Measurements from ENCODE around the gene PGAM1. TPM values are rescaled to one million over a fixed set of nuclear protein-coding genes. Genes with fewer than 3 reads are reported as not detected.

Gene PGAM1
- total and polyA plus RNA-seq, 2 of the 13 experiments (the other 11 are each of a cell fraction or from before 2014, with no cell fraction given) = 354 to 483 TPM

DNA sequence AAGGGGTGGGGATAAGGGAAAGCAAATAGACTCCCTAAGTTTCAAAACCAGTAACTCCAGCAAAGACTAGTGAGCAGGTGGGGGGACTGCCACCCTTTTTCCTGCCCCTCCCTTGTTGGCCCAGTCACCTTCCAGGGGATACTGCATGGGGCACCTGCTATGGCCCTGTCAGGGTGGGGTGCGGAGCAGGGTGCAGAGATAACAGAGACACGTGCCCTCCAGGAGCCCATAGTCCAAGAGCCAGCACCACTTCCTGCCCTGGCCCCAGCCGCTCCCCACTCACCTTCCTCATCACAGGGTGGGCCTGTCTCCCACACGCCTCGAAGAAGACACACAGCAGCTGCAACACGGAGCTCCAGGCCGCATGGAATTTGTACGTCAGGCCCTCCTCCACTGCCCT is 45.5 kb upstream of the PGAM1 start:
- intact Hi-C loops (cut with micrococcal nuclease; ENCODE audit: unreplicated experiment) = no loop called here
- no peak for ATAC-seq
- H3K9me3 ChIP-seq (ENCODE audit: low read length) = no peaks in the 10 kb centered on the region
- H3K27me3 ChIP-seq (ENCODE audit: control insufficient read depth in 1 of 2, insufficient read depth in 2 of 2, low read length in 2 of 2) = no peaks in the 10 kb centered on the region
- CTCF ChIA-PET (ENCODE audit: low intra/inter-chr PET ratio, low total read pairs) = no interaction called here
- H3K4me1 ChIP-seq (ENCODE audit: insufficient read depth, low read length) = no peaks in the 10 kb centered on the region
- FAIRE-seq = no peak
- H2AFZ ChIP-seq (ENCODE audit: low read length) = no peak overlapping the region
- H3K36me3 ChIP-seq (replicated peaks in 1 of 2; ENCODE audit: control insufficient read depth in 1 of 2, insufficient read depth in 2 of 2, low read length in 2 of 2) = peaks cover 24 to 61% of the 10 kb centered on the region in 2 experiments; a peak in 4 of 5 replicates
- POLR2A ChIA-PET = no interaction called here
- H3K9ac ChIP-seq (ENCODE audit: insufficient read depth, low read depth, low read length) = no peak overlapping the region
- no peak overlapping the region for H3K27ac ChIP-seq (ENCODE audit: extremely low read length, insufficient read depth, low read length)
- no TSS peak for BruUV-seq (replicated peaks)
- H4K20me1 ChIP-seq (ENCODE audit: insufficient read depth, low read length) = no peaks in the 10 kb centered on the region
- no peaks in the 10 kb centered on the region for H3K79me2 ChIP-seq (ENCODE audit: insufficient read depth, low read length)
- in situ Hi-C loops (cut with HindIII; ENCODE audit: extremely low pct_ligation_motif_present, low pct_unique_long_range_greater_than_20kb) = no loop called here
- H3K4me2 ChIP-seq (ENCODE audit: low read depth, low read length) = no peak overlapping the region
- TF ChIP-seq, protein P1, sequence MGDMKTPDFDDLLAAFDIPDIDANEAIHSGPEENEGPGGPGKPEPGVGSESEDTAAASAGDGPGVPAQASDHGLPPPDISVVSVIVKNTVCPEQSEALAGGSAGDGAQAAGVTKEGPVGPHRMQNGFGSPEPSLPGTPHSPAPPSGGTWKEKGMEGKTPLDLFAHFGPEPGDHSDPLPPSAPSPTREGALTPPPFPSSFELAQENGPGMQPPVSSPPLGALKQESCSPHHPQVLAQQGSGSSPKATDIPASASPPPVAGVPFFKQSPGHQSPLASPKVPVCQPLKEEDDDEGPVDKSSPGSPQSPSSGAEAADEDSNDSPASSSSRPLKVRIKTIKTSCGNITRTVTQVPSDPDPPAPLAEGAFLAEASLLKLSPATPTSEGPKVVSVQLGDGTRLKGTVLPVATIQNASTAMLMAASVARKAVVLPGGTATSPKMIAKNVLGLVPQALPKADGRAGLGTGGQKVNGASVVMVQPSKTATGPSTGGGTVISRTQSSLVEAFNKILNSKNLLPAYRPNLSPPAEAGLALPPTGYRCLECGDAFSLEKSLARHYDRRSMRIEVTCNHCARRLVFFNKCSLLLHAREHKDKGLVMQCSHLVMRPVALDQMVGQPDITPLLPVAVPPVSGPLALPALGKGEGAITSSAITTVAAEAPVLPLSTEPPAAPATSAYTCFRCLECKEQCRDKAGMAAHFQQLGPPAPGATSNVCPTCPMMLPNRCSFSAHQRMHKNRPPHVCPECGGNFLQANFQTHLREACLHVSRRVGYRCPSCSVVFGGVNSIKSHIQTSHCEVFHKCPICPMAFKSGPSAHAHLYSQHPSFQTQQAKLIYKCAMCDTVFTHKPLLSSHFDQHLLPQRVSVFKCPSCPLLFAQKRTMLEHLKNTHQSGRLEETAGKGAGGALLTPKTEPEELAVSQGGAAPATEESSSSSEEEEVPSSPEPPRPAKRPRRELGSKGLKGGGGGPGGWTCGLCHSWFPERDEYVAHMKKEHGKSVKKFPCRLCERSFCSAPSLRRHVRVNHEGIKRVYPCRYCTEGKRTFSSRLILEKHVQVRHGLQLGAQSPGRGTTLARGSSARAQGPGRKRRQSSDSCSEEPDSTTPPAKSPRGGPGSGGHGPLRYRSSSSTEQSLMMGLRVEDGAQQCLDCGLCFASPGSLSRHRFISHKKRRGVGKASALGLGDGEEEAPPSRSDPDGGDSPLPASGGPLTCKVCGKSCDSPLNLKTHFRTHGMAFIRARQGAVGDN (CRISPR knock-in tag; IDR thresholded peaks at IDR 0.05) = 0 out of 2 replicates have a peak, but pooled peaks have one; percentile 15
- TF ChIP-seq MLLT10 (CRISPR knock-in tag; IDR thresholded peaks at IDR 0.05) = no peak
- H3K4me3 ChIP-seq (replicated peaks in 1 of 3; ENCODE audit: insufficient read depth in 1 of 3, low read depth in 2 of 3, low read length in 3 of 3) = no peak overlapping the region
- no peak for DNase-seq (ENCODE audit: low spot score)
- WGBS (ENCODE audit: low lambda C conversion rate) = 98% methylated on average over 6 of the region's 8 CpGs

DNA sequence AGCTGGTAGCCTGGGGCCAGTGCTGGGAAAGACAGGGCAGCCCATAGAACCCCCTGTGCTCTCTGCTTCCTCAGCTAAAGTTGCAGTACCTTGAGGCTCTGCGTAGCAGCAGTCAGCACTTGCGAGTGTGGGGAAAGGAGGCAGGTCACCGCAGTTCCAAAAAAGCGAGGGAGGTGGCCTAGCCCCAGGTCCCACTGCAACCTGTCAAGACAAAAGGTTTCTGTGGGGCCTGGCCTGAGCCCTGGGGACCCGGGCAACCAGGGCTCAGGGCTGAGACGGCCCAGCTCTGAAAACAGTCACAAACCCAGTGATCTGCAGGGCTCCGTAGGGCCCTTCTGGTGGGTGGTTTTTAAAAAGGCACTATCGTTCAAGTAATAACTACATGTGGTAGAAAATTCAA is 44.4 kb upstream of the PGAM1 start:
- H3K36me3 ChIP-seq (replicated peaks in 1 of 2; ENCODE audit: control insufficient read depth in 1 of 2, insufficient read depth in 2 of 2, low read length in 2 of 2) = peaks cover 26 to 60% of the 10 kb centered on the region in 2 experiments; a peak in 4 of 5 replicates
- POLR2A ChIA-PET = no interaction called here

More for the DNA sequence above, 44.4 kb upstream of the PGAM1 start:
- intact Hi-C loops (cut with micrococcal nuclease; ENCODE audit: unreplicated experiment) (no loop called here), in situ Hi-C loops (cut with HindIII; ENCODE audit: extremely low pct_ligation_motif_present, low pct_unique_long_range_greater_than_20kb) (no loop called here)
- H3K27me3 ChIP-seq (ENCODE audit: control insufficient read depth in 1 of 2, insufficient read depth in 2 of 2, low read length in 2 of 2) = no peaks in the 10 kb centered on the region
- CTCF ChIA-PET (ENCODE audit: low intra/inter-chr PET ratio, low total read pairs) = interaction anchor here (0.6 kb wide), 1 partner anchor 103 kb away, joined by 3 read pairs; no protein-coding TSS in a partner anchor
- H4K20me1 ChIP-seq (ENCODE audit: insufficient read depth, low read length) = no peaks in the 10 kb centered on the region
- no peaks in the 10 kb centered on the region for H3K4me1 ChIP-seq (ENCODE audit: insufficient read depth, low read length)
- no peak for TF ChIP-seq MAFG (CRISPR knock-in tag; IDR thresholded peaks at IDR 0.05)
- TF ChIP-seq, protein P2, sequence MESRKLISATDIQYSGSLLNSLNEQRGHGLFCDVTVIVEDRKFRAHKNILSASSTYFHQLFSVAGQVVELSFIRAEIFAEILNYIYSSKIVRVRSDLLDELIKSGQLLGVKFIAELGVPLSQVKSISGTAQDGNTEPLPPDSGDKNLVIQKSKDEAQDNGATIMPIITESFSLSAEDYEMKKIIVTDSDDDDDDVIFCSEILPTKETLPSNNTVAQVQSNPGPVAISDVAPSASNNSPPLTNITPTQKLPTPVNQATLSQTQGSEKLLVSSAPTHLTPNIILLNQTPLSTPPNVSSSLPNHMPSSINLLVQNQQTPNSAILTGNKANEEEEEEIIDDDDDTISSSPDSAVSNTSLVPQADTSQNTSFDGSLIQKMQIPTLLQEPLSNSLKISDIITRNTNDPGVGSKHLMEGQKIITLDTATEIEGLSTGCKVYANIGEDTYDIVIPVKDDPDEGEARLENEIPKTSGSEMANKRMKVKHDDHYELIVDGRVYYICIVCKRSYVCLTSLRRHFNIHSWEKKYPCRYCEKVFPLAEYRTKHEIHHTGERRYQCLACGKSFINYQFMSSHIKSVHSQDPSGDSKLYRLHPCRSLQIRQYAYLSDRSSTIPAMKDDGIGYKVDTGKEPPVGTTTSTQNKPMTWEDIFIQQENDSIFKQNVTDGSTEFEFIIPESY (CRISPR knock-in tag; IDR thresholded peaks at IDR 0.05) = no peak
- no peak for TF ChIP-seq ZNF543 (CRISPR knock-in tag; IDR thresholded peaks at IDR 0.05)
- no peak for TF ChIP-seq ZNF292 (CRISPR knock-in tag; IDR thresholded peaks at IDR 0.05; ENCODE audit: borderline replicate concordance, low read depth)
- no peak for TF ChIP-seq ZBTB21 (CRISPR knock-in tag; IDR thresholded peaks at IDR 0.05)
- no peak for TF ChIP-seq ATM (IDR thresholded peaks at IDR 0.05; ENCODE audit: borderline replicate concordance)
- no peak for TF ChIP-seq SKI (IDR thresholded peaks at IDR 0.05; ENCODE audit: partially characterized antibody)
- H3K9ac ChIP-seq (ENCODE audit: insufficient read depth, low read depth, low read length) = no peak overlapping the region
- DNase-seq (ENCODE audit: low spot score) (no peak), ATAC-seq (no peak), FAIRE-seq (no peak)
- 96% methylated on average over 8 of the region's 8 CpGs for WGBS (ENCODE audit: low lambda C conversion rate)
- H3K79me2 ChIP-seq (ENCODE audit: insufficient read depth, low read length) = no peaks in the 10 kb centered on the region
- no peak overlapping the region for H3K27ac ChIP-seq (ENCODE audit: extremely low read length, insufficient read depth, low read length)
- no TSS peak for BruUV-seq (replicated peaks)
- H3K9me3 ChIP-seq (ENCODE audit: low read length) = no peaks in the 10 kb centered on the region
- H3K4me3 ChIP-seq (replicated peaks in 1 of 3; ENCODE audit: insufficient read depth in 1 of 3, low read depth in 2 of 3, low read length in 3 of 3) = no peak overlapping the region
- no peak overlapping the region for H2AFZ ChIP-seq (ENCODE audit: low read length)
- H3K4me2 ChIP-seq (ENCODE audit: low read depth, low read length) = no peak overlapping the region

Measured in HepG2 (cell line).